ENCODE measurements around the gene TNKS1BP1.

TNKS1BP1 gene

GRCh38 chr11:57273448-57274058, 51.2 kb downstream of the TNKS1BP1 start:
- Histone ChIP-seq H2AFZ (ENCODE audit: low read depth, low read length) (no peak overlapping the region), H3K4me1 (ENCODE audit: insufficient read depth, low read length) (peaks cover 3% of the 10 kb centered on the region), H3K79me2 (ENCODE audit: insufficient read depth, low read length) (no peaks in the 10 kb centered on the region), H3K4me3 (ENCODE audit: low read depth in 1 of 2, low read length in 2 of 2) (no peak overlapping the region), H3K36me3 (ENCODE audit: insufficient read depth, low read length) (no peaks in the 10 kb centered on the region), H4K20me1 (ENCODE audit: insufficient read depth, low read length) (no peaks in the 10 kb centered on the region), H3K27me3 (ENCODE audit: insufficient read depth, low read length, poor library complexity) (peaks cover 13% of the 10 kb centered on the region), H3K9me3 (ENCODE audit: insufficient read depth, low read length, severe bottlenecking) (no peaks in the 10 kb centered on the region), H3K27ac (ENCODE audit: low read length) (no peak overlapping the region), H3K9ac (ENCODE audit: low read depth, low read length) (no peak overlapping the region), H3K4me2 (ENCODE audit: insufficient read depth, low read length) (no peak overlapping the region)
- DNase-seq (no peak), ATAC-seq (ENCODE audit: insufficient read depth, low read depth) (no peak)
- no peak for TF ChIP-seq CTCF (IDR thresholded peaks at IDR 0.05; ENCODE audit: borderline replicate concordance, extremely low read depth, low read length, poor library complexity, severe bottlenecking)
- TF ChIP-seq EZH2 (IDR thresholded peaks at IDR 0.05; ENCODE audit: borderline replicate concordance, low read depth, low read length, severe bottlenecking): no peak

GRCh38 chr11:57269571-57270021, 55.2 kb downstream of the TNKS1BP1 start:
- Histone ChIP-seq H3K9me3 (ENCODE audit: insufficient read depth, low read length, severe bottlenecking) (peaks cover 11% of the 10 kb centered on the region), H3K4me3 (ENCODE audit: low read depth in 1 of 2, low read length in 2 of 2) (no peak overlapping the region), H3K27me3 (ENCODE audit: insufficient read depth, low read length, poor library complexity) (no peaks in the 10 kb centered on the region)

GRCh38 chr11:57266157-57266556, 58.6 kb downstream of the TNKS1BP1 start:
- no peak overlapping the region for H3K9ac ChIP-seq (ENCODE audit: low read depth, low read length)
- TF ChIP-seq EZH2 (IDR thresholded peaks at IDR 0.05; ENCODE audit: borderline replicate concordance, low read depth, low read length, severe bottlenecking) (no peak), CTCF (IDR thresholded peaks at IDR 0.05; ENCODE audit: borderline replicate concordance, extremely low read depth, low read length, poor library complexity, severe bottlenecking) (no peak)
- no peaks in the 10 kb centered on the region for H3K36me3 ChIP-seq (ENCODE audit: insufficient read depth, low read length)
- no peak for ATAC-seq (ENCODE audit: insufficient read depth, low read depth)
- no peak overlapping the region for H2AFZ ChIP-seq (ENCODE audit: low read depth, low read length)
- no peak overlapping the region for H3K4me3 ChIP-seq (ENCODE audit: low read depth in 1 of 2, low read length in 2 of 2)
- no peaks in the 10 kb centered on the region for H3K4me1 ChIP-seq (ENCODE audit: insufficient read depth, low read length)
- no peaks in the 10 kb centered on the region for H3K79me2 ChIP-seq (ENCODE audit: insufficient read depth, low read length)
- no peaks in the 10 kb centered on the region for H3K27me3 ChIP-seq (ENCODE audit: insufficient read depth, low read length, poor library complexity)
- H3K27ac ChIP-seq (ENCODE audit: low read length): no peak overlapping the region
- DNase-seq: no peak
- H3K9me3 ChIP-seq (ENCODE audit: insufficient read depth, low read length, severe bottlenecking): peaks cover 11% of the 10 kb centered on the region
- H4K20me1 ChIP-seq (ENCODE audit: insufficient read depth, low read length): no peaks in the 10 kb centered on the region
- no peak overlapping the region for H3K4me2 ChIP-seq (ENCODE audit: insufficient read depth, low read length)

More at GRCh38 chr11:57269571-57270021, 55.2 kb downstream of the TNKS1BP1 start:
- Histone ChIP-seq H3K36me3 (ENCODE audit: insufficient read depth, low read length) (no peaks in the 10 kb centered on the region), H3K9ac (ENCODE audit: low read depth, low read length) (no peak overlapping the region), H3K4me2 (ENCODE audit: insufficient read depth, low read length) (no peak overlapping the region), H3K4me1 (ENCODE audit: insufficient read depth, low read length) (no peaks in the 10 kb centered on the region), H2AFZ (ENCODE audit: low read depth, low read length) (no peak overlapping the region), H3K27ac (ENCODE audit: low read length) (no peak overlapping the region), H3K79me2 (ENCODE audit: insufficient read depth, low read length) (no peaks in the 10 kb centered on the region), H4K20me1 (ENCODE audit: insufficient read depth, low read length) (no peaks in the 10 kb centered on the region)
- no peak for DNase-seq
- TF ChIP-seq CTCF (IDR thresholded peaks at IDR 0.05; ENCODE audit: borderline replicate concordance, extremely low read depth, low read length, poor library complexity, severe bottlenecking): no peak
- TF ChIP-seq EZH2 (IDR thresholded peaks at IDR 0.05; ENCODE audit: borderline replicate concordance, low read depth, low read length, severe bottlenecking): no peak
- ATAC-seq (ENCODE audit: insufficient read depth, low read depth): no peak

Data from DND-41 (cell line).